ENCODE results near the gene AKAP10. TPM values are rescaled to one million over a fixed set of nuclear protein-coding genes. Genes with fewer than 3 reads are reported as not detected.

The AKAP10 gene
- total and polyA plus RNA-seq, 10 of the 15 experiments (the other 5 are each of a cell fraction or from before 2014, with no cell fraction given) = 4.3 to 23.7 (median 14.7) TPM

GRCh38 chr17:19977293-19978208 is at the start of gene AKAP10 (continued):
- peak; percentile 57; the same call in 1 of the 2 replicates for TF ChIP-seq BACH1 (IDR thresholded peaks at IDR 0.05; ENCODE audit: borderline replicate concordance)
- TF ChIP-seq JUNB (IDR thresholded peaks at IDR 0.05) = no peak
- TF ChIP-seq RCOR1 (conservative IDR thresholded peaks at IDR 0.05; ENCODE audit: low read depth, low read length) = no peak
- no peak for TF ChIP-seq KLF5 (IDR thresholded peaks at IDR 0.05; ENCODE audit: partially characterized antibody)
- TF ChIP-seq, protein P1, sequence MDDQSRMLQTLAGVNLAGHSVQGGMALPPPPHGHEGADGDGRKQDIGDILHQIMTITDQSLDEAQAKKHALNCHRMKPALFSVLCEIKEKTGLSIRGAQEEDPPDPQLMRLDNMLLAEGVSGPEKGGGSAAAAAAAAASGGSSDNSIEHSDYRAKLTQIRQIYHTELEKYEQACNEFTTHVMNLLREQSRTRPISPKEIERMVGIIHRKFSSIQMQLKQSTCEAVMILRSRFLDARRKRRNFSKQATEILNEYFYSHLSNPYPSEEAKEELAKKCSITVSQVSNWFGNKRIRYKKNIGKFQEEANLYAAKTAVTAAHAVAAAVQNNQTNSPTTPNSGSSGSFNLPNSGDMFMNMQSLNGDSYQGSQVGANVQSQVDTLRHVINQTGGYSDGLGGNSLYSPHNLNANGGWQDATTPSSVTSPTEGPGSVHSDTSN (IDR thresholded peaks at IDR 0.05; ENCODE audit: insufficient replicate concordance, low read depth, low read length) = no peak
- peak; percentile 79 for TF ChIP-seq POLR2AphosphoS2 (IDR thresholded peaks at IDR 0.05; ENCODE audit: low read depth, low read length)
- no peak for TF ChIP-seq E2F8 (IDR thresholded peaks at IDR 0.05; ENCODE audit: low read depth, partially characterized antibody)
- no peak for TF ChIP-seq CBX5 (IDR thresholded peaks at IDR 0.05; ENCODE audit: low read depth)
- peak; percentile 78; the same call in 1 of the 2 replicates for TF ChIP-seq NR2F1 (conservative IDR thresholded peaks at IDR 0.05)
- TF ChIP-seq E4F1 (IDR thresholded peaks at IDR 0.05; ENCODE audit: borderline replicate concordance, partially characterized antibody) = peak; percentile 40
- TF ChIP-seq, protein P2, sequence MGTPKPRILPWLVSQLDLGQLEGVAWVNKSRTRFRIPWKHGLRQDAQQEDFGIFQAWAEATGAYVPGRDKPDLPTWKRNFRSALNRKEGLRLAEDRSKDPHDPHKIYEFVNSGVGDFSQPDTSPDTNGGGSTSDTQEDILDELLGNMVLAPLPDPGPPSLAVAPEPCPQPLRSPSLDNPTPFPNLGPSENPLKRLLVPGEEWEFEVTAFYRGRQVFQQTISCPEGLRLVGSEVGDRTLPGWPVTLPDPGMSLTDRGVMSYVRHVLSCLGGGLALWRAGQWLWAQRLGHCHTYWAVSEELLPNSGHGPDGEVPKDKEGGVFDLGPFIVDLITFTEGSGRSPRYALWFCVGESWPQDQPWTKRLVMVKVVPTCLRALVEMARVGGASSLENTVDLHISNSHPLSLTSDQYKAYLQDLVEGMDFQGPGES (IDR thresholded peaks at IDR 0.05) = no peak
- TF ChIP-seq ZNF274 (IDR thresholded peaks at IDR 0.05; ENCODE audit: insufficient read depth, insufficient read length) = no peak
- TF ChIP-seq, protein P3, sequence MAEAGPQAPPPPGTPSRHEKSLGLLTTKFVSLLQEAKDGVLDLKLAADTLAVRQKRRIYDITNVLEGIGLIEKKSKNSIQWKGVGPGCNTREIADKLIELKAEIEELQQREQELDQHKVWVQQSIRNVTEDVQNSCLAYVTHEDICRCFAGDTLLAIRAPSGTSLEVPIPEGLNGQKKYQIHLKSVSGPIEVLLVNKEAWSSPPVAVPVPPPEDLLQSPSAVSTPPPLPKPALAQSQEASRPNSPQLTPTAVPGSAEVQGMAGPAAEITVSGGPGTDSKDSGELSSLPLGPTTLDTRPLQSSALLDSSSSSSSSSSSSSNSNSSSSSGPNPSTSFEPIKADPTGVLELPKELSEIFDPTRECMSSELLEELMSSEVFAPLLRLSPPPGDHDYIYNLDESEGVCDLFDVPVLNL (IDR thresholded peaks at IDR 0.05; ENCODE audit: low read depth, low read length) = peak; percentile 29; the same call in 1 of the 2 replicates
- no peak for TF ChIP-seq KDM1A (IDR thresholded peaks at IDR 0.05; ENCODE audit: borderline replicate concordance)
- TF ChIP-seq HDAC2 (IDR thresholded peaks at IDR 0.05) = 0 out of 2 replicates have a peak, but pooled peaks have one; percentile 6
- TF ChIP-seq CBFB (IDR thresholded peaks at IDR 0.05; ENCODE audit: low read depth) = no peak
- no peak for TF ChIP-seq HDGF (IDR thresholded peaks at IDR 0.05)
- TF ChIP-seq POU2F2 (IDR thresholded peaks at IDR 0.05; ENCODE audit: borderline replicate concordance, low read depth, low read length) = peak; percentile 60; the same call in 1 of the 3 replicates
- no peak for TF ChIP-seq SMARCA5 (IDR thresholded peaks at IDR 0.05)
- TF ChIP-seq EP300 (IDR thresholded peaks at IDR 0.05; ENCODE audit: borderline replicate concordance in 1 of 2, control insufficient read depth in 1 of 2, low read depth in 2 of 2, low read length in 2 of 2) = 0 out of 4 replicates have a peak, but pooled peaks of 1 of the 2 experiments have one; percentile 7
- no peak for TF ChIP-seq NFYB (IDR thresholded peaks at IDR 0.05; ENCODE audit: insufficient read depth, low read depth, low read length)
